Keratinocyte (primary cell): ENCODE data around the gene C3orf20. TPM values are rescaled to one million over a fixed set of nuclear protein-coding genes. Genes with fewer than 3 reads are reported as not detected.

Source experiments
- DNase-seq: peaks from one replicate; pipeline ENCODE4 v3.0.0-alpha.2; 2011; ENCODE audit warnings: low read depth, missing footprints, low spot score
- FAIRE-seq: peaks from 2 replicates; lab custom pipeline; 2011; peaks lifted over from hg19 to GRCh38; lab: Jason Lieb, UNC
- H2AFZ ChIP-seq: 2 replicates; pipeline ENCODE4 v1.6.0; 2012; ENCODE audit warnings: low read length, control low read depth, inconsistent platforms; ENCODE audit not compliant: control insufficient read depth
- H3K27ac ChIP-seq: 2 replicates; pipeline ENCODE4 v1.5.1; 2011; ENCODE audit warnings: low read length; ENCODE audit not compliant: control insufficient read depth, insufficient read depth
- H3K27me3 ChIP-seq: 3 replicates; pipeline ENCODE4 v1.6.0; 2011; ENCODE audit warnings: low read length; ENCODE audit not compliant: control insufficient read depth, insufficient read depth; ENCODE audit errors: extremely low read depth
- H3K36me3 ChIP-seq, 2 experiments: 2 replicates in 1 of 2; 3 replicates in 1 of 2; pipeline ENCODE4 v1.5.1; 2011; ENCODE audit warnings: low read length in 2 of 2, mild to moderate bottlenecking in 1 of 2; ENCODE audit not compliant: control insufficient read depth in 2 of 2, insufficient read depth in 2 of 2; ENCODE audit errors: extremely low read depth in 1 of 2
- H3K4me1 ChIP-seq: 3 replicates; pipeline ENCODE4 v1.5.1; 2011; ENCODE audit warnings: low read length; ENCODE audit not compliant: control insufficient read depth, insufficient read depth; ENCODE audit errors: extremely low read depth
- H3K4me2 ChIP-seq: 3 replicates; pipeline ENCODE4 v1.6.0; 2011; ENCODE audit warnings: low read depth, low read length; ENCODE audit not compliant: control insufficient read depth, insufficient read depth; ENCODE audit errors: extremely low read depth
- H3K4me3 ChIP-seq, 3 experiments: fragments of 200-600 bp in 1 of 3; sonication (generic) in 1 of 3; 2 replicates in 2 of 3; 3 replicates in 1 of 3; pipeline ENCODE4 v1.5.1; 2011 to 2016; ENCODE audit warnings: low read length in 3 of 3, mild to moderate bottlenecking in 3 of 3, control low read depth in 2 of 3, inconsistent platforms in 1 of 3, low read depth in 1 of 3, mixed read lengths in 1 of 3, mixed run types in 1 of 3, moderate library complexity in 1 of 3; ENCODE audit not compliant: control insufficient read depth in 2 of 3, insufficient read depth in 2 of 3; ENCODE audit errors: extremely low read depth in 1 of 3
- H3K79me2 ChIP-seq: 2 replicates; pipeline ENCODE4 v1.6.0; 2012; ENCODE audit warnings: low read length; ENCODE audit not compliant: control insufficient read depth, insufficient read depth
- H3K9ac ChIP-seq: 3 replicates; pipeline ENCODE4 v1.6.0; 2011; ENCODE audit warnings: low read length; ENCODE audit not compliant: control insufficient read depth, insufficient read depth; ENCODE audit errors: extremely low read depth
- H3K9me1 ChIP-seq: 3 replicates; pipeline ENCODE4 v1.6.0; 2011; ENCODE audit warnings: low read length; ENCODE audit not compliant: control insufficient read depth, insufficient read depth; ENCODE audit errors: extremely low read depth
- H3K9me3 ChIP-seq: 2 replicates; pipeline ENCODE4 v1.5.1; 2012; ENCODE audit warnings: low read depth, low read length; ENCODE audit not compliant: control insufficient read depth
- H4K20me1 ChIP-seq: 3 replicates; pipeline ENCODE4 v1.6.0; 2011; ENCODE audit warnings: low read length; ENCODE audit not compliant: control insufficient read depth, insufficient read depth; ENCODE audit errors: extremely low read depth
- EZH2 ChIP-seq: IDR thresholded peaks from one replicate; pipeline ENCODE4 v1.6.1; 2012; ENCODE audit warnings: inconsistent platforms, mild to moderate bottlenecking, low read length, moderate library complexity
- dilution Hi-C: fragments of 300-500 bp; cut with MboI; formaldehyde crosslinking; loops from one replicate; pipeline ENCODE4 v1.7.0; 2020; ENCODE audit warnings: low sequenced_read_pairs; ENCODE audit not compliant: extremely low pct_ligation_motif_present
- polyA plus RNA-seq, 5 experiments: library from polyadenylated mRNA; depleted of rRNA in 3 of 5; stranded (reverse) in 3 of 5; stranded (forward) in 1 of 5; unstranded in 1 of 5; fragments of >200 nt; gene quantifications; 1 replicate in 1 of 5; 2 replicates in 3 of 5; 3 replicates in 1 of 5; pipeline versions ENCODE4 v1.2.1 to v1.2.3, GENCODE V29; 2011 to 2012; ENCODE audit warnings: missing spikeins in 2 of 5, low read depth in 1 of 5, low replicate concordance in 1 of 5
- TF ChIP-seq, protein P1 (sequence below), 3 experiments: IDR thresholded peaks in 1 of 3; conservative IDR thresholded peaks in 1 of 3; optimal IDR thresholded peaks in 1 of 3; 2 replicates in 2 of 3; 3 replicates in 1 of 3; pipeline versions ENCODE3 to v1.5.1; 2011; ENCODE audit warnings: low read length in 3 of 3, mild to moderate bottlenecking in 3 of 3, moderate library complexity in 2 of 3, control low read depth in 1 of 3, inconsistent platforms in 1 of 3; ENCODE audit not compliant: insufficient read depth in 2 of 3; ENCODE audit errors: extremely low read depth in 1 of 3

Gene C3orf20
- polyA plus RNA-seq, 1 donor (not counting 4 experiments of a cell fraction or from before 2014, with no cell fraction given): not detected

DNA sequence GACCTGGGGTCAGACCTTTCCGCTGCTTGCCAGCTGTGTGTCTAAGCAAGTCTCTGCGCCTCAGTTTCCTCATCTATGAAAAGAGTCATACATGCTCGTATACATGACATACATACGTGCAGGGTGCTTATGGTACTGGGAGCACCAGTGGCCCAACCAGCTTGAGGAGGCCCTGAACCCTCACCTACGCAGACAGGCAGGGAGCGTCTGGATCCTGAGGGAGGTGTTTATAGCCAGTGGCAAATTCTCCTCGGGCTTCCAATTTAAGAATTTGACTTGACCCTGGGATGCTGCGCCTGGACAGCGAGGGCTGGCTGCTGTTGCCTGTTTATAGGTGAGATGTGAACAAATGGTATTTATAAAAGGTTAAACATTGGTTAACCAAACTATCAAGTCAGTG, 126.1 kb downstream of the C3orf20 start:
- no peak overlapping the region for H3K9ac ChIP-seq
- no peaks in the 10 kb centered on the region for H3K4me1 ChIP-seq
- no peak overlapping the region for H3K4me3 ChIP-seq
- peaks cover 3% of the 10 kb centered on the region for H4K20me1 ChIP-seq
- no peaks in the 10 kb centered on the region for H3K9me1 ChIP-seq
- no peak overlapping the region for H3K4me2 ChIP-seq
- no peak overlapping the region for H3K27ac ChIP-seq
- no peak for FAIRE-seq
- H3K36me3 ChIP-seq: no peaks in the 10 kb centered on the region
- TF ChIP-seq EZH2: no peak
- TF ChIP-seq, protein P1, sequence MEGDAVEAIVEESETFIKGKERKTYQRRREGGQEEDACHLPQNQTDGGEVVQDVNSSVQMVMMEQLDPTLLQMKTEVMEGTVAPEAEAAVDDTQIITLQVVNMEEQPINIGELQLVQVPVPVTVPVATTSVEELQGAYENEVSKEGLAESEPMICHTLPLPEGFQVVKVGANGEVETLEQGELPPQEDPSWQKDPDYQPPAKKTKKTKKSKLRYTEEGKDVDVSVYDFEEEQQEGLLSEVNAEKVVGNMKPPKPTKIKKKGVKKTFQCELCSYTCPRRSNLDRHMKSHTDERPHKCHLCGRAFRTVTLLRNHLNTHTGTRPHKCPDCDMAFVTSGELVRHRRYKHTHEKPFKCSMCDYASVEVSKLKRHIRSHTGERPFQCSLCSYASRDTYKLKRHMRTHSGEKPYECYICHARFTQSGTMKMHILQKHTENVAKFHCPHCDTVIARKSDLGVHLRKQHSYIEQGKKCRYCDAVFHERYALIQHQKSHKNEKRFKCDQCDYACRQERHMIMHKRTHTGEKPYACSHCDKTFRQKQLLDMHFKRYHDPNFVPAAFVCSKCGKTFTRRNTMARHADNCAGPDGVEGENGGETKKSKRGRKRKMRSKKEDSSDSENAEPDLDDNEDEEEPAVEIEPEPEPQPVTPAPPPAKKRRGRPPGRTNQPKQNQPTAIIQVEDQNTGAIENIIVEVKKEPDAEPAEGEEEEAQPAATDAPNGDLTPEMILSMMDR (optimal IDR thresholded peaks at IDR 0.05 in 1 of 3, IDR thresholded peaks at IDR 0.05 in 1 of 3, conservative IDR thresholded peaks at IDR 0.05 in 1 of 3; ENCODE audit: extremely low read depth in 1 of 3, insufficient read depth in 2 of 3, low read length in 3 of 3): no peak
- dilution Hi-C loops: no loop called here
- DNase-seq: no peak
- no peak overlapping the region for H2AFZ ChIP-seq
- no peaks in the 10 kb centered on the region for H3K79me2 ChIP-seq
- H3K27me3 ChIP-seq: peaks cover 21% of the 10 kb centered on the region
- no peaks in the 10 kb centered on the region for H3K9me3 ChIP-seq

DNA sequence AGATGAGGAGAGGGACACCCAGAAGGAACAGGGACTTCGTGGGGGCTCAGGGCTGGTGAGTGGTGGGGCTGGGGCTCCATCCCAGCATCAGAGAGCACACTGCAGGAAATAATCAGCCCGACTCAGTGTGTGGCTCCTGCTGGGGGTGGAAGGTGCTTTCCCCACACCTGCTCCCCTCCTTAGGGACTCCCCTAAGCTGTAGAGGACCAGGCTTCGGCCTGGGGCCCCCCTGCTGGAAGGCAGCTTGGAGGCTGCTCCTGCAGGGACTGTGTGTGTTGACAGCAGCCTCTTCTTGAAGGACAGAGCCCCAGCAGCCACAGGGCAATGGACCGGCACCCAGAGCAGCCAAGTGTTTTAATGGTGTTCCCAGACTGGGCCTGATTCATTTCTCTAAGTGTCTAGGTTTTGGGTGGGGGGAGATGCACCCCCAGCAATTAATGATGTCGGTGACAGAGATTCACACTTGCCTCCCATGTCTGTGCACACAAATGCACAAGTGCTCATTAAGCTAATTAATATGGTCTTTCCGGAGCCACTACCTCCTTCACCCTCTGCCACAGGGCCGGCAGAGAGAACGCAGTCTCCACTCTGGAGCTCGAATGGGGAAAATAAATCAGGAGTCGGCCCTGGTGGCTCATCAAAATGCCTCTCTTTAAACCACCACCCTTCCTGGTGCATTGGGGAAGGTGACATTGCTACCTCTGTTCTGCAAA, 126.9 kb downstream of the C3orf20 start:
- TF ChIP-seq, protein P1 (optimal IDR thresholded peaks at IDR 0.05 in 1 of 3, IDR thresholded peaks at IDR 0.05 in 1 of 3, conservative IDR thresholded peaks at IDR 0.05 in 1 of 3; ENCODE audit: extremely low read depth in 1 of 3, insufficient read depth in 2 of 3, low read length in 3 of 3): no peak
- no peak for TF ChIP-seq EZH2
- DNase-seq: no peak
- H3K9me3 ChIP-seq: no peaks in the 10 kb centered on the region
- H4K20me1 ChIP-seq: peaks cover 3% of the 10 kb centered on the region
- no peaks in the 10 kb centered on the region for H3K4me1 ChIP-seq
- no peak overlapping the region for H3K9ac ChIP-seq
- H2AFZ ChIP-seq: no peak overlapping the region
- dilution Hi-C loops: no loop called here
- no peak overlapping the region for H3K4me3 ChIP-seq
- no peaks in the 10 kb centered on the region for H3K79me2 ChIP-seq
- peaks cover 14% of the 10 kb centered on the region for H3K27me3 ChIP-seq
- H3K36me3 ChIP-seq: no peaks in the 10 kb centered on the region
- no peak overlapping the region for H3K27ac ChIP-seq
- no peak for FAIRE-seq
- no peak overlapping the region for H3K4me2 ChIP-seq
- no peaks in the 10 kb centered on the region for H3K9me1 ChIP-seq
